GM23338 (cell line): Measurements from ENCODE around the gene TMC1.

Source experiments
- CTCF ChIP-seq, 2 experiments: fragments of 200-600 bp in 1 of 2; sonication (generic) in 1 of 2; conservative IDR thresholded peaks; 2 replicates each; pipeline versions ENCODE4 v1.5.1 to v1.6.1; 2016 to 2017; ENCODE audit warnings: antibody characterized with exemption in 2 of 2, low read depth in 2 of 2, mild to moderate bottlenecking in 2 of 2, moderate library complexity in 1 of 2
- EZH2 ChIP-seq: fragments of 200-600 bp; sonication (generic); IDR thresholded peaks from one replicate; pipeline ENCODE4 v1.8.0; 2017; ENCODE audit warnings: antibody characterized with exemption, mild to moderate bottlenecking, low read depth; ENCODE audit not compliant: unreplicated experiment
- EZH2phosphoT487 ChIP-seq: fragments of 200-600 bp; sonication (generic); IDR thresholded peaks from one replicate; pipeline ENCODE4 v1.8.1; 2018; ENCODE audit warnings: antibody characterized with exemption; ENCODE audit not compliant: unreplicated experiment
- JUNB ChIP-seq: IDR thresholded peaks from one replicate; pipeline ENCODE4 v1.6.1; 2016; ENCODE audit warnings: antibody characterized with exemption; ENCODE audit not compliant: unreplicated experiment
- NANOG ChIP-seq: IDR thresholded peaks from 2 replicates; pipeline ENCODE4 v1.6.1; 2016; ENCODE audit warnings: antibody characterized with exemption, borderline replicate concordance
- POLR2AphosphoS5 ChIP-seq: IDR thresholded peaks from 2 replicates; pipeline ENCODE4 v1.6.1; 2016; ENCODE audit warnings: antibody characterized with exemption, low read depth
- REST ChIP-seq: IDR thresholded peaks from one replicate; pipeline ENCODE4 v1.6.1; 2018; ENCODE audit warnings: antibody characterized with exemption; ENCODE audit not compliant: unreplicated experiment
- TF ChIP-seq, protein P1 (sequence below): IDR thresholded peaks from 2 replicates; pipeline ENCODE4 v1.6.1; 2016; ENCODE audit warnings: antibody characterized with exemption

DNA sequence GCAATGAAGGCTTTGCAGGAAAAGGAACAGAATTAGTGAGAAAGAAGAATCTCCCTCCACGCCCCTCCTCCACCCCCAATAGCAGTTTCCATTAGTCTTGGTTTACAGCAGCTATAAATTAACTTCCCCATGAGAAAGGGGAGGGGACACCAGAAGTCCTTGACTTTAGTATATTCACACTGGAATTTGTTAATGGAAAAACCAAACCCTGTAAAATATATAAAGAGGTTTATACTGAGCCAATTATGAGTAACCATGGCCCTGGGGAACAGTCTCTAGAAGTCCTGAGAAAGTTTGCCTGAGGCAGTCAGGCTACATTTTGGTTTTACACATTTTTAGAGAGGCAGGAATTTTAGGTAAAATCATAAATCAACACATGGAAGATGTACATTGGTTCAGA is 342.9 kb downstream of the TMC1 start:
- TF ChIP-seq CTCF (conservative IDR thresholded peaks at IDR 0.05; ENCODE audit: low read depth in 2 of 2): no peak
- no peak for TF ChIP-seq POLR2AphosphoS5
- no peak for TF ChIP-seq JUNB
- TF ChIP-seq REST: no peak
- TF ChIP-seq NANOG: no peak
- no peak for TF ChIP-seq EZH2phosphoT487
- TF ChIP-seq, protein P1, sequence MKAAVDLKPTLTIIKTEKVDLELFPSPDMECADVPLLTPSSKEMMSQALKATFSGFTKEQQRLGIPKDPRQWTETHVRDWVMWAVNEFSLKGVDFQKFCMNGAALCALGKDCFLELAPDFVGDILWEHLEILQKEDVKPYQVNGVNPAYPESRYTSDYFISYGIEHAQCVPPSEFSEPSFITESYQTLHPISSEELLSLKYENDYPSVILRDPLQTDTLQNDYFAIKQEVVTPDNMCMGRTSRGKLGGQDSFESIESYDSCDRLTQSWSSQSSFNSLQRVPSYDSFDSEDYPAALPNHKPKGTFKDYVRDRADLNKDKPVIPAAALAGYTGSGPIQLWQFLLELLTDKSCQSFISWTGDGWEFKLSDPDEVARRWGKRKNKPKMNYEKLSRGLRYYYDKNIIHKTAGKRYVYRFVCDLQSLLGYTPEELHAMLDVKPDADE: no peak
- TF ChIP-seq EZH2: no peak
